Gastroesophageal sphincter (tissue), 3 donors: Measurements from ENCODE around the gene MYH10.

Source experiments
- CTCF ChIP-seq, 4 experiments: fragments of 200-600 bp in 2 of 4; fragments of 450-650 bp in 2 of 4; sonication (generic) in 1 of 4; IDR thresholded peaks; one replicate each; pipeline ENCODE4 v1.5.1; 2017 to 2019; ENCODE audit warnings: antibody characterized with exemption in 4 of 4, mild to moderate bottlenecking in 2 of 4, moderate library complexity in 2 of 4
- EP300 ChIP-seq: sonication (generic); formaldehyde crosslinking; IDR thresholded peaks from one replicate; pipeline ENCODE4 v1.6.1; 2017; ENCODE audit warnings: antibody characterized with exemption, mild to moderate bottlenecking
- POLR2A ChIP-seq, 2 donors: fragments of 450-650 bp; IDR thresholded peaks; one replicate each; pipeline ENCODE4 v1.6.1; 2017; ENCODE audit warnings: antibody characterized with exemption in 2 of 2, mild to moderate bottlenecking in 2 of 2, moderate library complexity in 1 of 2

DNA sequence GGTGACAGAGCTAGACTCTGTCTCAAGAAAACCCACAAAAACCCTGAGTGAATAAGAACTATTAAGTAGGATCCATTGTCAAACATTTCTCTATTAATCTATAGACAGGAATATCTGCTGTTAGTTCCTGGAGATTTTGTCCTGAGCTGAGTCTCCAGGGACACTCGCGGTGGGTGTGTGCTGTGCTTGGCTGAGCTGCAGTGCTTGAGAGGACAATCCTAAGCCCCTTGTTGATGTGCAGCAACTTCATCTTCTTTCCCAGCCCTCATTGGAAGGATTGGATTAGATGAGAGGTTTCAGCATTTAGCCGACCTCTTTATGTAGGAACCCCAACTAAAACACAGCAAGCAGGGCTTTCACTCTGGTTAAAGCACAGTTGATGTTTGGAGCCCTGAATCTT, 161.5 kb downstream of the MYH10 start:
- TF ChIP-seq CTCF (IDR thresholded peaks at IDR 0.05), result no peak
- TF ChIP-seq EP300, result no peak
- no peak for TF ChIP-seq POLR2A (IDR thresholded peaks at IDR 0.05)
